ENCODE data around the gene TSPY10. TPM values are rescaled to one million over a fixed set of nuclear protein-coding genes. Genes with fewer than 3 reads are reported as not detected.
A peak's percentile ranks its signal among the peaks of the same experiment; 100 is the strongest.
"Not testable (repeated sequence)": the region's sequence is repeated elsewhere in the genome, so short reads cannot be mapped to it uniquely, and the experiment has no call there.

Gene TSPY10, protein sequence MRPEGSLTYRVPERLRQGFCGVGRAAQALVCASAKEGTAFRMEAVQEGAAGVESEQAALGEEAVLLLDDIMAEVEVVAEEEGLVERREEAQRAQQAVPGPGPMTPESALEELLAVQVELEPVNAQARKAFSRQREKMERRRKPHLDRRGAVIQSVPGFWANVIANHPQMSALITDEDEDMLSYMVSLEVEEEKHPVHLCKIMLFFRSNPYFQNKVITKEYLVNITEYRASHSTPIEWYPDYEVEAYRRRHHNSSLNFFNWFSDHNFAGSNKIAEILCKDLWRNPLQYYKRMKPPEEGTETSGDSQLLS
- not detected for total RNA-seq

DNA sequence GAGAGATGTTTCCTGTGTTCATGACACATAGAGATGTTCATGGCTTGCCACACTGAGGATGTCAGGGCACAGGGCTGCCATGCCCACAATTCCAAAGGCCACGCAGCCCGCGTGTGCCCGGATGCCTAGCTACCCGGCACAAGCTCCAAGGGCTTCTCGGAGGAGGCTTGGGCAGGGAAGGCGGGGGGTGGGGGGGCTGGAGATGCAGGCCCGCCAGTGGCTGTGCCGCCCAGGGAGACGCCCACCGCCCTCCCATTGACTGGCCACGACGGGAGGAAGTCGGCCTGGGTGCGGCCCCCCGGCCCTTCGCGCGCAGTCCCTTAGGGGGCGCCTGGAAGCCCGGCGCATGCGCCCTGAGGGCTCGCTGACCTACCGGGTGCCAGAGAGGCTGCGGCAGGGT, at the start of gene TSPY10:
Gene TSPY10, plus strand, starts transcription at position 301 of the 400 bp plus-strand sequence. Its CDS starts 46 bp downstream, at position 347.
- POLR2A ChIA-PET; H3K4me3 Mint-ChIP-seq; H3K4me1 Mint-ChIP-seq; H3K27me3 Mint-ChIP-seq; H3K27ac Mint-ChIP-seq; H3K9me3 Mint-ChIP-seq; DNase-seq; H3K36me3 Mint-ChIP-seq (ENCODE audit: low read depth); CTCF ChIA-PET: not testable (repeated sequence)

DNA sequence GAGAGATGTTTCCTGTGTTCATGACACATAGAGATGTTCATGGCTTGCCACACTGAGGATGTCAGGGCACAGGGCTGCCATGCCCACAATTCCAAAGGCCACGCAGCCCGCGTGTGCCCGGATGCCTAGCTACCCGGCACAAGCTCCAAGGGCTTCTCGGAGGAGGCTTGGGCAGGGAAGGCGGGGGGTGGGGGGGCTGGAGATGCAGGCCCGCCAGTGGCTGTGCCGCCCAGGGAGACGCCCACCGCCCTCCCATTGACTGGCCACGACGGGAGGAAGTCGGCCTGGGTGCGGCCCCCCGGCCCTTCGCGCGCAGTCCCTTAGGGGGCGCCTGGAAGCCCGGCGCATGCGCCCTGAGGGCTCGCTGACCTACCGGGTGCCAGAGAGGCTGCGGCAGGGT, 40.7 kb upstream of the TSPY10 start, which contains the start of gene TSPY9:
Gene TSPY9, plus strand, starts transcription at position 301 of the 400 bp plus-strand sequence. Its CDS starts 46 bp downstream, at position 347.
- H3K4me3 Mint-ChIP-seq; POLR2A ChIA-PET; CTCF ChIA-PET; H3K36me3 Mint-ChIP-seq (ENCODE audit: low read depth); DNase-seq; H3K27ac Mint-ChIP-seq; H3K4me1 Mint-ChIP-seq; H3K9me3 Mint-ChIP-seq; H3K27me3 Mint-ChIP-seq: not testable (repeated sequence)

DNA sequence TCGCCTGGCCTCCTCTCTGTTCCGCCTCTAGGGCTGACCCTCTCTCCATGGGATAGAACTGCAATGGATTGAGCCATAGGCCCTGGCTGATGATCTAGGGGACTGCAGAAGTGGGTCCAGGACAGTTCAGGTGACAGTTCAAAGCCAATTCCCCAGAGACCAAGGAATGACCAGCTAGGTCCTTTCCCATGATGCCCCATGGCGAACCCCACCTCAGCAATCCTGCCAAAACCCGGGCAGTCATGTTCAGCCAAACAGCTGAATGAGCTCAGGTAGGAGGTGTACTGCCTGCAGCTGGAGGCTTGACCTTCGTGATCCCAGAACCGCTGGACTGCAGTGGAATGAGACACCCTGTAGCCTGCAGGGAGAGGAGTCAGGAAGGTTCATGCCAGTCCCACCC, 23.3 kb upstream of the TSPY10 start:
- H3K27ac Mint-ChIP-seq; H3K27me3 Mint-ChIP-seq; H3K9me3 Mint-ChIP-seq; H3K4me1 Mint-ChIP-seq; POLR2A ChIA-PET; H3K36me3 Mint-ChIP-seq (ENCODE audit: low read depth); H3K4me3 Mint-ChIP-seq; CTCF ChIA-PET: not testable (repeated sequence)
- peak; percentile 12 for DNase-seq

DNA sequence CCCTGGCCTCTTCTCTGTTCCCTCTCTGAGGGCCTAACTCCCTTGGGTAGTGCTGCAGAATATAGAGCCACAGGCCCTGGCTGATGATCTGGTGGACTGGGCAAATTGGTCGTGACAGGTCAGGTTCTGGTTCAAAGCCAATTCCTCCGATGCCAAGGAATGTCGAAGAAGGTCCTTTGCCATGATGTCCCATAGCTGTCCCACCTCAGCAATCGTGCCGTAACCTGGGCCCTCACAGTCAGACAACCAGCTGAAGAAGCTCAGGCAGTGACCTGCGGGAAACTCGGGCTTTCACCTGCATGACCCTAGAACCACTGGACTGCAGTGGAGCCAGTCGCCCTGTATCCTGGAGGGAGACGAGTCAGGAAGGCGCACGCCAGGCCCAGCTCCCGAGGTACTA, 11.4 kb upstream of the TSPY10 start:
- DNase-seq; H3K4me1 Mint-ChIP-seq; H3K27me3 Mint-ChIP-seq; H3K4me3 Mint-ChIP-seq; H3K36me3 Mint-ChIP-seq (ENCODE audit: low read depth); H3K27ac Mint-ChIP-seq; POLR2A ChIA-PET; H3K9me3 Mint-ChIP-seq; CTCF ChIA-PET: not testable (repeated sequence)

Other genes starting within 250 kb of the TSPY10 start
- gene TSPY4, start 190.4 kb upstream of the TSPY10 start, total RNA-seq, result not detected
- not detected for gene TSPY8, start 170.1 kb upstream of the TSPY10 start, total RNA-seq
- not detected for gene TSPY3, start 129.5 kb upstream of the TSPY10 start, total RNA-seq
- gene TSPY1, start 60.9 kb upstream of the TSPY10 start, total RNA-seq, result not detected
- gene TSPY9, start 40.6 kb upstream of the TSPY10 start, total RNA-seq, result not detected